ENCODE data around the gene HSPBP1.

The HSPBP1 gene

DNA sequence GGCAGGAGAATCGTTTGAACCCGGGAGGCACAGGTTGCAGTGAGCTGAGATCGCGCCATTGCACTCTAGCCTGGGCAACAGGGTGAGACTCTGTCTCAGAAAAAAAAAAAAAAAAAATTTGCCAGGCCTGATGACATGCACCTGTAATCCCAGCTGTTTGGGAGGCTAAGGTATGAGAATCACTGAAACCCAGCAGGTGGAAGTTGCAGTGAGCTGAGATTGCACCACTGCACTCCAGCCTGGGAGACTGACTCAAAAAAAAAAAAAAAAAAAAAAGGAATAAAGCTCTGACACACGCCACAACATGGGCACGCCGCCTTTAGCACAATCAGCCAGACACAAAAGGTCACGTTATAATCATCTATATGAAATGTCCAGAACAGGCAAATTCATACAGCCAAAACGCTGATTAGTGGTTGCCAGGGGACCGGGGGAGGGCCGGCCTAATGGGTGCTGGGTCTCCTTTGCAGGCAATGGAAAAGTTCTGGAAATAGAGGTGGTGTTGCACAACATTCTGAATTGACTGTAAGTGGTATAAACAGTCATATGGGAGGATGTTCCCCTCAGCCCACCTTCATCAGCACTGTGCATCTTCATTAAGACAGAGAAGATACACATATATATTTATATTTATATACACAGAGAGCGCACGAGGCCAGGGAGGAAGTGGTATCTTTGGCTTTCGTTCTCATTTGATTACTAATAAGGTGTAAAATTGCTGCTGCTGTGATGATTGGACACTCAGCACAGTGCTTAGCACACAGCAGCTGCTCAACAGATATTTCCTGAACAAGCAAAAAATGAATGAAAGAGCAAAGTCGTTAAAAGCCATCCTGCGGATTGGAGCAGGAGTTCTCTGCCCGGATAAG, 3.8 kb downstream of the HSPBP1 start:
- DNase-seq (ENCODE audit: low read depth in 2 of 2, low spot score in 1 of 2) = no peak

DNA sequence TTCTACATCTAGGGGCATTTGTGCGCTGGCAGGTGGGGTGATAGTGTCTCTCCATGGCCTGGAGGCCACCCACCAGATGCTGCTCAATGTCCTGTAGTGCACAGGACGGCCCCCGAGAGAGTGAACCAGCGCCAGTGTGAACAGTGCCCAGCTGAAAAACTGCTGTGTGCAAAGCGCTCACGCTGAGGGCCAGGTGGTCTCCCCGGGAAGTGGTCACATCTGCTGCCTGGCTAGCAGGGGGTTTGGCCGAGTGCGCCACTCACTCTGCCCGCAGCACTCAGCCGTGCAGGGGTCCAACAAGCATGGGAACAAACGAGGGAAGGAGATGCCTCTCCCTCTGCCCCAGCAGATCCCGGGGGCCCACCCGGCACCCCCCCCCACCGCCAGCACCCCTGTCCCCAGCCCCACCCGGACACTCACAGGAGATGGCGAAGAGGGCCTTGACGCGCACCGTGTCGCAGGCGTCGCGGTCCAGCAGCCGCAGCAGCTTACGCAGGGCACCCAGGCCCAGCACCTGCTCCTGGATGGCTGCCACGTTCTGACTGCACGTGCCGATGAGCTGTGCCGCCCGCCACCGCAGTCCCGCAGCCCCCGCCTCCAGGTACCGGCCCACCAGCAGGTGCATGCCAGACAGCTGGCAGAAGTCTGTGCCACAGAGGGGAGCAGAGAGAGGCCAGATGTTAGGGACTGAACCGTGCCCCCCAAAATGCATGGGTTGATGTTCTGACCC, 5.8 kb downstream of the HSPBP1 start:
- DNase-seq (ENCODE audit: low read depth in 2 of 2, low spot score in 1 of 2) = no peak

DNA sequence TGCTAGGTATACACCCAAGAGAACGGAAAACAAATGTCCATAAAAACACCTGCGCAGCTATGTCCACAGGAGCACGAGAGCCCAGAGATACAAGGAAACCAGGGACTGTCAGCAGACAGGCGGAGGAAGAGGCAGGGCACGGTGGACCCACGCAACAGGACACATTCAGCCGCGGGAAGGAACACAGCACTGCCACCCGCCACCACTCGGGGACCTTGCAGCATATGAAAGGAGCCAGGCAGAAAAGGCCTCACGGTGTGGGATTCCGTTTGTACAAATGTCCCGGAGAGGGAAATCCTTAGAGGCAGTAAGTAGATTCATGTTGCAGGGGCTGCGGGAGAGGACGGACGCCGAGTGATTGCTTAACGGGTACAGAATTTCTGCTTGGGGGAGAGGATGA, 7.8 kb downstream of the HSPBP1 start:
- no peak for DNase-seq (ENCODE audit: low read depth in 2 of 2, low spot score in 1 of 2)

DNA sequence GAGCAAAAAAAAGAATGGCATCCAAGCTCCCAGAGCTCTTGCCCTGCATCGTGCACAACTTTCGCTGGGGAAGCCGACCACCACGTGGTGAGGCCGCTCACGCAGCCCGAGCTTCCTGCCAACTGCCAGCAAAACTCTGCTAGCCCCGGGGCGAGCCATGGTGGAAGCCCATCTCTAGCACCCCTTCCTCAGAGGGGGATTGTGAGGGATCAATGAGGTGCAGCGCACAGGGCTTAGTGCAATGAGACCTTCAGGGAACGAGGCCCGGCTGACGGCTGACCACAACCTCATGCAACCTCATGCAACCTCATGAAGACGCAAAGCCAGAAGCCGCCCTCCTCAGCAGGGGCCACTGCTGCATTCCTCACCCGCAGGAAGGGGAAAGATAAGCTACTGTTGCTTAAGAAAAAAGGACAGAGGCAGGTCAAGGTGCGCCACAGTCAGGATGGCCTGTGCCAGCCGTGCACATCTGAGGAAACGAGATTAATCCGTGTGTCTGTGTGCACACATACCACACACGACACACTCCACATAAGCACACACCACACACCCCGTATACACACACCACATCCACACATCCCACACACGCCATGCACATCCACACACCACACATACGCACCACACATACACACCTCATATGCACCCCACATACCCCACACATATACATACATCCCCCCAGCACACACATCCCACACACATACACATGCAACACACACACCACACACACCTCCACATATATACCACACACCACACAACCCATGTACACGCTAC, 9.6 kb downstream of the HSPBP1 start:
- no peak for DNase-seq (ENCODE audit: low read depth in 2 of 2, low spot score in 1 of 2)

DNA sequence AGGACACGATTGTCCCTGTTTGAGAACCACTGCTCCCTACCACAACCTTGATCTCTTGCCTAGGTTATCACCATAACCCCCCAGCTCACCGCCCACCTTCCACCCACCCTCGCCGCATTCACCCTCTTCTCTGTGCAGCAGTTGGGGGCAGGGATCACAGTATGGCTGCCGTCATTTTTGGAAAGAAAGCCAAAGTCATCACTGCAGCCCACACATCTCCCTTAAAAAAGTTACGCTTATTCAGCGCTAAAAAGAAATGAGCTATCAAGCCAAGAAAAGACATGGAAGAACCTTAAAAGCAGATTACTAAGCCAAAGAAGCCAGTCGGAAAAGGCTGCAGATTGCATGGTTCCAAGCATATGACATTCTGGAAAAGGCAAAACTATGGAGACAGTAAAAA, 10.6 kb downstream of the HSPBP1 start:
- DNase-seq (ENCODE audit: low read depth in 2 of 2, low spot score in 1 of 2) = no peak

DNA sequence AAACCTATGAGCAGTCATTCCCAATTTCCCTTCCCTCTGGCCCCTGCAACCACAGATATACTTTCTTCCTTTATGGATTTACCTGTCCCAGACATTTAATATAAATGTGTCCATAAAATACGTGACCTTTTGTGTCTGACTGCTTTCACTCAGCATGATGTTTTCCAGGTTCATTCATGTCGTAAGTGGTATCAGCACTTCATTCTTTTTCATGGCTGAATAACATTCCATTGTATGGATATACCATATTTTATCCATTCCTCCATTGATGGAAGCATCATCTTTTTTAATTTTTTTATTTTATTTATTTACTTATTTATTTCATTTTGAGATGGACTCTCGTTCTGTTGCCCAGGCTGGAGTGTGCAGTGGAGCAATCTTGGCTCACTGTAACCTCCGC, 13.1 kb downstream of the HSPBP1 start:
- no peak for DNase-seq (ENCODE audit: low read depth in 2 of 2, low spot score in 1 of 2)

DNA sequence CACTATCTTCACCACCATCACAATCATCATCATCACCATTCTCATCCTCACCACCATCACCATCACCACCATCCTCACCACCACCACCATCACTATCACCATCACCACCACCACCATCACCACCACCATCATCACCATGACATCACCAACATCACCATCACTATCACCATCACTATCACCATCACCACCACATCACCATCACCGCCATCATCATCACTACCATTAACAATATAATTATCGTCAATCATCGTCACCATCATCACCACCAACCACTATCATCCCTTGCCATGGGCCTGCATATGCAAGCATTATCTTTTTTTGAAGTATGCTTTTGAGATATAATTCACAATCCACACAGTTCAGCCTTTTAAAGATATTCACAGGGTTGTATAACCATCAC, 13.5 kb downstream of the HSPBP1 start:
- no peak for DNase-seq (ENCODE audit: low read depth in 2 of 2, low spot score in 1 of 2)

DNA sequence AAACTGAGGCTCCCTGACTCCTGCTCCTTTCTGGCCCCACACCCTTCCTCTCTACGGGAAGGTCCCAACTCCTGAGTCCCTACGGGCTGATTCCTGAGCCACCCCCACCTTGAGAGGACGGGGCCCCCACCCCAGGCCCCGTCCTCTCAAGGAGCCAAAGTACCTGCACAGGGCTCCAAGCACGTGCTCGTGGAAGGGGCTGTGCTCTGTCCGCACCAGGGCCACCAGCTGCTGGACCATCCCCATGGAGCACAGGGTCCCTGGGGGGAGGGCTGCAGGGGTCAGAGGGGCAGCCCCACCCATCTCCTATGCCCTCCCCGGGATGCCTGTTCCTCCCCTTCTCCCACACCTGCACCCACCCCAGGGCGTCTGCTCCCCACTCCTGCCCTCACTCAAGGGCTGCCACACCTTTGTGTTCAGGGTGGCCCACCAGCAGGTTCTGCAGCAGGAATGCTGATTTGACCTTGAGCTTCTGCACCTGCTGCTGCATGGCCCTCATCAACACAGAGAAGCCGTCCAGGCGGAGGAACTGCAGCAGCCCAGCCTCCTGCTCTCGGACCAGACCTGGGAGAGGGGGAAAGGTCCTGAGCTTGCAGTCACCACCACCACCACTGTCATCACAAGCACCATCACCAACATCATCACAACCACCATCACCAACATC, 14.1 kb downstream of the HSPBP1 start:
- DNase-seq (ENCODE audit: low read depth in 2 of 2, low spot score in 1 of 2) = no peak

DNA sequence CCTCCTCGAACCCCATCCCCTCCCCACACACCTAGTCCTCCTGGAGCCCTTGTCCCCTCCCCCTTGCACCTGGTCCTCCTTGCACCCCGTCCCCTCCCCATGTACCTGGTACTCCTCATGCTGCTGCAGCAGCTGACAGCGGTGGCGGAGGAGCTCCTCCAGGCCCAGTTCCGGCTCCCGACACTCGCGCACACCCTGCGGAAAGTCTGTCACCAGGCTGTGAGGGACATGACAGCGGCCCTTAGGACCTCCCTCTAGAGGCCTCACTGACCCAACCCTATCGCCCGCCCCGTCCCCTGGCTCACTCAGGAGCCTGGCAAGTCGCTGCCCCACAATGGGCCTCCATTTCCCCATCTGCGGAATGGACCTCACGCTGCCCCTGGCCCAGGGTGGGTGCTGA, 14.7 kb downstream of the HSPBP1 start:
- no peak for DNase-seq (ENCODE audit: low read depth in 2 of 2, low spot score in 1 of 2)

DNA sequence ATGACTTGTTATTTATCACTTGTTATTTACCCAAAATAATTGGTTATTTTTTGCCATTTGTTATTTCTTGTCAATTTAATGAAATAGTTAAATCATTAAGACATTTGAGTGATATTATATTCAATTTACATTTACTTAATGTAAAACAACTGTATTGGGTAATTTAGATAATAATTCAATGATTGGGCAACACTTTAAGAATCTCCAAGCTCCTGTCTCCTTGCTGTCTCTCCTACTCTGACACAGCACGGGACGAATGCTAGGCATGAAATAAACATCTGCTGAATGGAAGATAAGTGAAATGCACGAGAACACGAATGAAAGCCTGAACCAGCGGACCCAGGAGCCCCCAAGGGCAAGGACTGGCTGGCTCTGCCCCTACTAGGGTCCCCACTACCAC, 15.4 kb downstream of the HSPBP1 start:
- DNase-seq (ENCODE audit: low read depth in 2 of 2, low spot score in 1 of 2) = no peak

DNA sequence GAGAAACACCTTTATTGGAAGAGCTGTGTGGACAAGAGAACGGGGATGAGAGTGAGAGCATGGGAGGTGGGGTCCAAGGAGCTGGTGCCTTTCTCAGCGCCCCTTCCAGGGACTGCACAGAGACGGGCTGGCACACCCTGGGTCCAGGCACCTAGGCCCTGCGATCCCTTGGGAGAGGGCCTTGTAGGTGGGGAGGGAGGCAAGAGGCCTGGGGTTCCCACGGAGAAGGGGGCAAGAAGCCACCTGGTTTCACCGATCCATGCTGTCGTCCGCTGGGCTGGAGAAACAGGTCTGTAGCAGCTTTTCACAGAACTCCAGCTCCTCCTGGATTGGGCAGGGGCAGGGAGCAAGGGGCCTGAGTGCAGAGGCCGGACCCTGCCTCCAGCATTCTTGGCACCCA, 17.6 kb downstream of the HSPBP1 start:
- DNase-seq (ENCODE audit: low read depth in 2 of 2, low spot score in 1 of 2) = no peak

DNA sequence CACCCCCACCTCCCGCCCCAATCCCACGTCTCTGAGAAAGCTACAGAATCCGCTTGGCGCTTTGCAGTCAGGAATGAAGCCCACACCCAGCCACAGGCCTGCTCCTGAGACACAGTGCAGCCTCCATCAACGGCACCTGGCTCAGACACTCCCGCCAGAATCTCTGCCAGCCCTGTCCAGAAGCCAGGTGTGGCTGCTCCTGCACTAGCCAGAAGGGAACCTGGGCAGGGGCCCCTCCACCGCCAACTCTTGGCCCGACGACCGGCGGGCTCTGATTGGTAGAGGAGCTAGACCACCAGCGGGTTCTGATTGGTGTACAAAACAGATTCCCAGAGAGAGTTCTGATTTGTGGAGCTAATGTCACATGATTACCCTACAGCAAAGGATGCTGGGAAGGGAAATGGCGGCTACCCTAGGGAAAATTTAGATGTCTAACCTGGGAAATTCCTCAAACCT, 18.2 kb downstream of the HSPBP1 start:
- DNase-seq (ENCODE audit: low read depth in 2 of 2, low spot score in 1 of 2) = no peak

DNA sequence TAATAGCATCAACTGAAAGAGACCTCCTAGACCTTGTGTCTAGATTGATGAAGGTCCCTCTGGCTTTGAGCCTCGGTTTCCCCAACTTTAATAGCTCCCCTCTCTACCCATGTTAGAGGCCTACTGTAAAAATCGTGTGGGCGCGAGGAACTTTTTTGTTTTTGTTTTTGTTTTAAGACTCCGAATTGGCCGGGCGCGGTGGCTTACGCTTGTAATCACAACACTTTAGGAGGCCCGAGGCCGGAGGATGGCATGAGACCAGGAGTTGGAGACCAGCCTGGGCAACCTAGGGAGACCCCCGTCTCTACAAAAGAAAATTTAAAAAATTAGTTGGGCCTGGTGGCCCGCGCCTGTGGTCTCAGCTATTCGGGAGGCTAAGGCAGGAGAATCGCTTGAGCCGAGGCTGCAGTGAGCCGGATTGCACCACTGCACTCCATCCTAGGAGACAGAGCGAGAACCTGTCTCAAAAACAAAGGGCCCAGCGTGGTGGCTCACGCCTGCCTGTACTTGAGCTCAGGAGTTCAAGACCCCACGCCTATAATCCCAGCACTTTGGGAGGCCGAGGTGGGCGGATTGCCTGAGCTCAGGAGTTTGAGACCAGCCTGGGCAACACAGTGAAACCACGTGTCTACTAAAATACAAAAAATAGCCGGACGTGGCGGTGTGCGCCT, 20.2 kb downstream of the HSPBP1 start:
- DNase-seq (ENCODE audit: low read depth in 2 of 2, low spot score in 1 of 2) = no peak

DNA sequence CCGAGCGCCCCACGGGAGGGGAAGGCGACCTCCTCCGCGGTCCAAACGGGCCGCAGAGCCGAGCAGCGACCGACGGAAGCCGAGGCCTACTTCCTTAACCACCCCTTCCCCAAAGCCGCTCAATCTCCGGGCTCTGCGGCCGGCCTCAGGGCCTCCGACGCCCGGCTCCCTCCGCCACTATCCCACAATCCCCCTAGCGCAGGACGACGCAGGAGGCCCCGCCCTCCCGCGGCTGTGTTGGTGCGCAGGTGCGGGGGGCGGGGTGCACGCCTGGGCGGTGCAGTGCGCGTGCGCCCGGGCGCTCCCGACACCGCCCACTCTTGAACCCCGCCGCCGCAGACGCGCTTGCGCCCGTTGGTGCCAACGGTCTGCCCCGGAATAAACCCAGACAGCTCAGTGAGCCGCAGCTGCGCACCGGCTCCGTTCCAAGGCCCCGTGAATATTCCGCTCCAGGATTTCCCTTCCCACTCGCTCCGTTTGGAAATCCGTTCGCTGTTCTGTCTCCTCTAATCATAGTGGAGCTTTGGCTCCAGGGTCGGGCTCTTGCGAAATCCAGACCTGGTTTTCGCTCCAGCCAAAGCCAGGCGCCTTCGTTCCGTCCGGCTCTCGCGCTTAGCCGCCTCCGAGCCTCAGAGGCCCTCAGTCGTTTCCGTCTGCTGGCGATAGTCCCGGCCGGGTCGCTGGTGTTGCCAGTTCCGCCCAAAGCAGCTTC, 20.9 kb downstream of the HSPBP1 start, which contains the start of gene PPP6R1:
TSS of gene PPP6R1 (minus strand) at position 190 of the 712 bp plus-strand sequence. CDS start 11,914 bp downstream, outside the sequence.
- DNase-seq (ENCODE audit: low read depth in 2 of 2, low spot score in 1 of 2) = peak; percentile 84

DNA sequence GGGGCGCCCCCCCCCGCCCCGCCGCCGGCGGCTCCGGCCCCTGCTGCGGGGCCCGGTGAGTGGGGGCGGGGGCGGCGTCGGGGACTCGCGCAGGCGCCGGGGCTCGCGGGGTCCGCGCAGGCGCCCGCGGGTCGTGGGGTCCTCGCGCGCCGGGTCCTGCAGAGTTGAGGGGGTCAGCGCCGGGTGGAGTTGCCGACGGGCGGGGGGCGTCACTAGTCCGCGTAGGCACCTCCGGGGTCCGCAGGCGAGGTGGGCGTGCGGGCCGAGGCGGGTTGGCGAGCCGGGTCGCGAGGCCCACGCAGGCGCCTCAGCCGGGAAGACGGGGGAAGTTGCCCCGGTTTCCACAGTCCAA, 21.5 kb downstream of the HSPBP1 start:
- no peak for DNase-seq (ENCODE audit: low read depth in 2 of 2, low spot score in 1 of 2)

DNA sequence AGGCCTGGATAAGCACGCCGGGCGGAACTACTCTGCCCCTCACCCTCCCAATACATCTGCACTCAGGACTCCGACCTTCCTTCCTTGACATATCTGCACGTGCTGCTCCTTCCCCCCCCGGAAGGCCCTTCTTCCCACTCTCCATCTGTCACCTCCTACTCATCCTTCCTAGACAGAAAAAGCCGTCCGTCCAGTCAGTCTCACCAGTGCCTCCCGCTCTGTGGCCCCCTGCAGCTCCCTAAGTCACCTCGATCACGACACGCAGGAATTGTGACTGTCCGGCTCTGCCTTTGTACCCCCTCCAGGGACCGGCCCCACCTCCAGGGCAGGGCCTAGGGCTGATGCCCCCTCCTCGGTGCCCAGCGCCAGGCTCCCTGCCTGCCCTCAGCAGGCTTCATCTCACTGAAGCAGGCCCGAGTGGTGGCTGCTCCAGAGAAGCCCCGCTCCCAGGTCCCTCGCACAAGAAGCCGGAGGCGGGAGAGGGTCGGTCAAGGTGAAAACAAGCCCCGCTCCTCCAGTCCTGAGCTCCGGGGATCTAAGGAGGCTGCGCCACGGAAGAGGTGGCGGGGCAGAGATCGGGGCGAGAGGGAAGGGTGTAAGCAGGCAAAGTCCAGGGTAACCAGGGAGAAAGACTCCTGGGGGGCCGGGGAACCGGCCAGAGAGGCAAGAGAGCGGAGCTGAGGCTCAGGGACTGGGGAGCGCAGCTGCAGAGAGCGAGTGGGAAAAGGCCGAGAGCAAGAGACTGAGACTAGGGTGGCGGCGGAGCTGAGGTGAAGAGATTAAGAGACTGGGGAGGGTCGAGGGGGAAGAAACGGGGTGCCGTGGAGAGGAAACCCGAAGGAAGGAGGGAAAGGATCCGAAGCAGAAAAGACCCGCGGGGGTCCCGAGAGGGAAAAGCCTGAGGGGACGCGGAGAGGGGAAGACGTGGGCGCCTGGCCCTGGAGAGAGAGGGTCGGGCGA, 22.2 kb downstream of the HSPBP1 start:
- DNase-seq (ENCODE audit: low read depth in 2 of 2, low spot score in 1 of 2) = no peak

DNA sequence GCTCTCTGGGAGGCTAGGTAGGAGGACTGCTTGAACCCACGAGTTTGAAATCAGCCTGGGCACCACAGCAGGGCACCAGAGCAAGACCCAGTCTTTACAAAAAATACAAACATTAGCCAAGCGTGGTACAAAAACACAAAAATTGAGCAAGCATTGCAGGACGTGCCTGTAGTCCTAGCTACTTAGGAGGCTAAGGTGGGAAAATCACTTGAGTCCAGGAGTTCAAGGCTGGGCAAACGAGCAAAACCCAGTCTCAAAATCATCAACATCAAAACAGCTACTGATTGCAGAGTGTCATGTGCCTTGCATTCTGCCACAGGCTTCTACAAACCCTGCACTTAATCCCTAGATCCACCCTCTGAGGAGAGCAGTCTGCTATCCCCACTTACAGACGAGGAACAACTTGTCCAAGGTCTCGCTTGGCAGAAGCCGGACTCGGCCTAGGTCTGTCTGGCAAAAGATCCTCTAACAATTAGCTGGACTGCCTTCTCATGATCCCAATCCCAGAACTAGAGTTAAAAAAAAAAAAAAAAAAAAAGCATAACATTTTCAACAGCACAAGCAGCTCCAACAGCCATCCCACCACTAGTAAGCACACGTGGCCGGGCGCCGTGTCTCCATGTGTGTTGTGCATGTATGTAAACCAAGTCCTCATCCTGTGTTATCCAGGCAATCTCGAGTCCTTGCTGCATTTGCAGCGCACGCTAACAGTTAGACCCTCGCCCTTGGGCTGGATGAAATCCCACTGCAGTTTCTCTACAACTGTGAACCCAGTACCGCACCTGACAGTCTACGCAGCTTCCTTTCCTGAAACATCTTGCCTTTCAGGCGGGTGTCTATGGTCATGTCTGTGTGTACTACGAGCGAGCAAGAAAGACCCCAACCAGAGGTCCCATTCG, 23.1 kb downstream of the HSPBP1 start:
- no peak for DNase-seq (ENCODE audit: low read depth in 2 of 2, low spot score in 1 of 2)
